GM12864 (cell line): ENCODE results near the gene CACNA1C.

Source experiments
- DNase-seq: peaks from one replicate; pipeline ENCODE4 v3.0.0-alpha.2; 2011; ENCODE audit warnings: low read depth
- H3K4me3 ChIP-seq: 2 replicates; pipeline ENCODE4 v1.5.1; 2011; ENCODE audit warnings: mild to moderate bottlenecking, low read depth, low read length, control low read depth
- TF ChIP-seq, protein P1 (sequence below): IDR thresholded peaks from 2 replicates; pipeline ENCODE4 v1.5.1; 2011; ENCODE audit warnings: low read depth, mild to moderate bottlenecking, moderate library complexity, low read length, control low read depth, inconsistent platforms; ENCODE audit errors: missing control alignments

The CACNA1C gene

DNA sequence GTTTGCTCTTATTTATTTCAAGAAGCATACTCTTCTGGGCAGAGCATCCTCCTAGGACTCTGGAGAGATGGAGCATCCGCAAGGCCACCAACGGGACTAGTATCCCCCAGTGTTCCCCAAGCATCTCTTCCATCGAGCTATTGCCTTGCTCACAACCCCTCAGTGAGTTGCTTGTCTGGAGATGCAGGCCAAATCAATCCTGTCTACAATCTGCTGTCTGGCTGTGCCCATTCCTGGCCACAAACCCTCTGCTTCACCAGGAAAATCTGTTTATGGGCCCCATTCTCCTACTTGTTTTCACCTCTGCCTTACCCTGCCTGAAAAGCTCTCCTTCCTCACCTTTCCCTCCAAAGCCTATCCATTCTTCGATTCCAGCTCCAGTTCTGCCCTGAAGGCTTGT, 219.2 kb downstream of the CACNA1C start:
- no peak for DNase-seq
- TF ChIP-seq, protein P1, sequence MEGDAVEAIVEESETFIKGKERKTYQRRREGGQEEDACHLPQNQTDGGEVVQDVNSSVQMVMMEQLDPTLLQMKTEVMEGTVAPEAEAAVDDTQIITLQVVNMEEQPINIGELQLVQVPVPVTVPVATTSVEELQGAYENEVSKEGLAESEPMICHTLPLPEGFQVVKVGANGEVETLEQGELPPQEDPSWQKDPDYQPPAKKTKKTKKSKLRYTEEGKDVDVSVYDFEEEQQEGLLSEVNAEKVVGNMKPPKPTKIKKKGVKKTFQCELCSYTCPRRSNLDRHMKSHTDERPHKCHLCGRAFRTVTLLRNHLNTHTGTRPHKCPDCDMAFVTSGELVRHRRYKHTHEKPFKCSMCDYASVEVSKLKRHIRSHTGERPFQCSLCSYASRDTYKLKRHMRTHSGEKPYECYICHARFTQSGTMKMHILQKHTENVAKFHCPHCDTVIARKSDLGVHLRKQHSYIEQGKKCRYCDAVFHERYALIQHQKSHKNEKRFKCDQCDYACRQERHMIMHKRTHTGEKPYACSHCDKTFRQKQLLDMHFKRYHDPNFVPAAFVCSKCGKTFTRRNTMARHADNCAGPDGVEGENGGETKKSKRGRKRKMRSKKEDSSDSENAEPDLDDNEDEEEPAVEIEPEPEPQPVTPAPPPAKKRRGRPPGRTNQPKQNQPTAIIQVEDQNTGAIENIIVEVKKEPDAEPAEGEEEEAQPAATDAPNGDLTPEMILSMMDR, result no peak
- no peak overlapping the region for H3K4me3 ChIP-seq

DNA sequence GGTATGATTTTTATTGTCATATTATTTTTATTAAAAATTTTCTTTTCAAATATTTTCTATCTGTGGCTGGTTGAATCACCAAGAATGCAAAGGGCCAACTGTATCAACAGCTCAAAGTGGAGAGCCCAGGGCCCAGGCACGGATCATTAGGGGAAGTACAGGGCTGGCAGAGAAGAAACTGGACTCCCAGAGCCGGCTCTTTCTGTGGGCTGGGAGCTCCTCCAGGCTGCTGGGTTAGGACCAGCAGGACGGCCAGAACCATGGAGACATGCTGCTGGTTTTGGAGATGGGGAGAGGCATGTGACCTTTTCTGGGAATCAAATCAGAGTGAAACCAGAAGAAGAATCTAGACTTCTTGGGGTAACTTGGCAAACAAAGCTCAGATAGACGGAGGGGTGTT, 220.5 kb downstream of the CACNA1C start:
- TF ChIP-seq, protein P1, result no peak
- no peak for DNase-seq
- no peak overlapping the region for H3K4me3 ChIP-seq

DNA sequence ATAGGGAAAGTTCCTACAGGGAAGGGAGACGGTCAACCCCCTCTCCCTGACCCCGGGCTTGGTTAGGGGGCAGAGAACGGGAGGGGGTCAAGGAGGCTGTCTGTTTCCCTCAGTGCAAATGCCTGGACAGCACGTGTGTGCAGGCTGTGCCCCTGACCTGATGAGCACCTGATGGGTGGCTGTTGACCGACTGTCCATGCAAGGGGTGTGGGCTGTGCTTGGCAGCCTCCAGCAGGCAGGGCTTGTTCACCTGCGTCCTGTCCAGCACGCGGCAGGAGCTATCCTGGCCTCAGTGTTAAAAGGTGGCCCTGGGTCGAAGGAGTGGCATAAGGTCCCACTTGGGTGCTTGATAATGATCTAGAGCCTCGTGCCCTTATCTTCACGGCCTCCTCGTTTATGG, 221.0 kb downstream of the CACNA1C start:
- TF ChIP-seq, protein P1, result no peak
- DNase-seq, result no peak
- no peak overlapping the region for H3K4me3 ChIP-seq

DNA sequence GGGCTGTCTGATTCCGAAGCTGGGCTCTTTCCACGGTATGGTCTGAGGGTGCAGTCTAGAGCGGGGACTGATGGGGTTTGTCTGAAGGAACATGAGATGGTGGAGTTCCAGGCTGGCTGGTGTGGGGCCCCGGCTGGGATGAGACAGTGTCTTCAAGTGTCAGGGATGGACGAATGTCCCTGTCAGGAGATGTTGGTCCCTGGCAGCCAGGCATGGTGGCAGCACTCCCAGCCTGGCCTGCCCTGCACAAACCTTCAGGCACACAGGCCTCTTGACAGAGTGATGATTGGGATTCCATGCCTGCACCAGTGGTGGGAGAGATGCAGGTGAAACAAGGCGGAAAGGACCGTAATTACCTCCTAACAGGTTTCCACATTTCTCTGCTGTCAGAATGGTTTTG, 221.9 kb downstream of the CACNA1C start:
- TF ChIP-seq, protein P1, result no peak
- DNase-seq, result no peak
- no peak overlapping the region for H3K4me3 ChIP-seq

DNA sequence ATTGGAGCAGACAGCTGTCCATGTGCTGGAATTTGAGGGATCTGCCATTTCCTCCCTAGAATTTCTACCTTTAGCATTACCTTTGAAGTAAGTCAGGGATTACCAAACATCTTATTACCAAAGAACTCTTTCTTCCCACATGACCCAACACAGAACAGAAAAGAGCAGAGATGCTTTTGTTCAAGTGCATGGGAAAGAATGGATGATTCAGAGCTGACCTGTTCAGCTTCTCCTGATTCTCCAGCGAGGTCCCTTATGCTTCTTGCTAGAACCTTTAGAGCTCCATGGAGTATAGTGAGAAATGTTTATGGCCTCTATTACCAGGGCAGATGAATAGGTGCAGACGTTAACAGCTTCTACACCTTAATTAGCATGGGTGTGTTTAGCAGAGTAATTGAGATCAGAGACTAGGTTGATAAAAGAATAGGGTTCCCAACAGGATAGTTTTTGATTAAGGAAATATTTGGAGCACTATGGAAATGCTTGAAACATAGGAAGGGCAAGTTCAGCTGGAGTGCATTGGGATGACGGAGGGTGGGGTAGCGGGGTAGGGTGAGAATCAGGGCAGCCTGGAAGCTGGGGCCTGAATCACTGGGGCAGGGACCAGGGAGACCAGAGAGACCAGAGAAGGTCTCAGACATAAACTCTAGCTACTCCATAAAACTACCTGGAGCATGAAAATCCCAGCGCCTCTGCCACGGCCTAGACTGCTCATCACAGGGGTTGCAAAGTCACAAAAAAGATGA, 223.7 kb downstream of the CACNA1C start:
- no peak for DNase-seq
- H3K4me3 ChIP-seq, result no peak overlapping the region
- TF ChIP-seq, protein P1, result no peak

DNA sequence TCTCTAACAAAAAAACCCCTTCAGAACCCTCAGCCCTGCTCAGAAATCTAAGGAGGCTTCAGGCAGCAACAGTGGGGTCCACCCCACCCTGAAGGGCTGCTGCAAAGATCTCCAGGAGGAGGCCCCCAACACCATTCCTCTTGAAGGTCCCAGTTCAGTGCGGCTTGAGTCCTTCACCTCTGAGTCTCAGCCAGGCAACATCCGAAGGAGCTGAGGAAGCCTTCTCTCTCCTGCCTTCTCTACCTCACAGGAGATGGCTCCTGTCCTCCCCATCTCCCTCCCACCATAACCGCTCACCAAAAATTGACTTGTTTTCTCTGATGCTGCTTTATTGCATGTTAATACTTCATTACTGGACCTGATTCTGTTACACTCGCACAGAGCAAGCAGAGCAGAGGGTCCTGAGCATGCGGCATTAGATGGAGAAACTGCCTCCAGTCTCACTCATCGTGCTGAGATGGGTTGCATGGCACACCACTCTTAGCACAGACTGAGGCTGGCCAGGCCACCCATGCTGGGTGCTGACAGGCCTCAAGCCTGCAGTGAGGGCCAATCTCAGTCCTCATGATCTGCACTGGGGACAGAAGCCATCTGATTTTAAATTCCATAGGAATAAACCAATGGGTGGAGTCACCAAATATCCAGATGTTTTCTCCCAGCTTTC, 224.8 kb downstream of the CACNA1C start:
- H3K4me3 ChIP-seq, result no peak overlapping the region
- no peak for DNase-seq
- TF ChIP-seq, protein P1, result no peak
